GM21526 (cell line): Measurements from ENCODE around the gene PEAK3.

Source experiments
- ATAC-seq: cut with Tn5 transposase; IDR thresholded peaks from one replicate; pipeline ENCODE4 v1.9.1; 2021; ENCODE audit warnings: moderate library complexity; ENCODE audit not compliant: unreplicated experiment, low FRiP score

Gene PEAK3

GRCh38 chr19:2240881-2241760, 40.9 kb downstream of the PEAK3 start:
- no peak for ATAC-seq

GRCh38 chr19:2239771-2240770, 41.9 kb downstream of the PEAK3 start:
- no peak for ATAC-seq

DNA sequence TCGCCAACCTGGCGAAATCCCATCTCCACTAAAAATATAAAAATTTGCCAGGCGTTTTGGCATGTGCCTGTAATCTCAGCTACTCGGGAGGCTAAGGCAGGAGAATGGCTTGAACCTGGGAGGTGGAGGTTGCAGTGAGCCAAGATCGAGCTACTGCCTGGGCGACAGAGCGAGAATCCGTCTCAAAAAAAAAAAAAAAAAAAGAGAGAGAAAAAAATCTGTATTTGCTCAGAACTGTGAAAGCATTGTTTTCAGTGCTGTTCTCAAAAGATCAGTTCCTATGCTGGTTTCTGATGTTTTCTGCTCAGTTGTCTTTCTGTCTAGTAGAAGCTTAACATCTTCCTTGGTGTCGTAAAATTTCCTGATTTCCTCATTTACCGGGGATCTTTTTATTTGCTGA, 42.8 kb downstream of the PEAK3 start:
- ATAC-seq = no peak

GRCh38 chr19:2237869-2238153, 44.2 kb downstream of the PEAK3 start:
- no peak for ATAC-seq

DNA sequence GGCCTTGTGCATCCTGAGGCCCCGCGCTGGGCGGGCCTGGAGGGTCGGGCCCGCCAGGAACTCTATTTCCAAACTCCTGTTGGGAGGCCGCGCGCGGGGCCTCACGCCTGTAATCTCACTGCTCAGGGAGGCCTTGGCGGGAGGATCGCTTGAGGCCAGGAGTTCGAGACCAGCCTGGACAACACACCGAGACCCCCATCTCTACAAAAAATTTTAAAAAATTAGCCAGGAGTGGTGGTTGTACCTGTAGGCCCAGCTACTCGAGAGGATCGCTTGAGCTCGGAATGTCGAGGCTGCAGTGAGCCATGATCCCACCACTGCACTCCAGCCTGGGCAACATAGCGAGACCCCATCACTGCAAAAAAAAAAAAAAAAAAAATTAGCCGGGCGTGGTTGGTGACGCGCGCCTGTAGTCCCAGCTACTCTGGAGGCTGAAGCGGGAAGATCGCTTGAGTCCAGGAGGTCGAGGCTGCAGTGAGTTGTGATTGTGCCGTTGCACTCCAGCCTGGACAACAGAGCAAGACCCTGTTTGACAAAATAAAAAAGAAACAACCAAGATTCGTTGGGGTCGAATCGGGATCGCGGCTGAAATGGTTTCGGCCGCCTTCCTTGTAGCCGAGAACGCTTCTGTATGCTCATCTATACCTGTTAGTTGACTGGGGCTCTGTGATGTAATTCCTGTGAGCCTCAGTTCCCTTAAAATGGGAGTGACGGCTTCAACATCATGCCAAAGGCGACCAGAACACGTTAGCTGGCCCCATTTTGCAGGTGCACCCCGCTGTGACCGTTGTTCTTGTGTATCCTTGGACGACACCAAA, 44.7 kb downstream of the PEAK3 start:
- no peak for ATAC-seq

DNA sequence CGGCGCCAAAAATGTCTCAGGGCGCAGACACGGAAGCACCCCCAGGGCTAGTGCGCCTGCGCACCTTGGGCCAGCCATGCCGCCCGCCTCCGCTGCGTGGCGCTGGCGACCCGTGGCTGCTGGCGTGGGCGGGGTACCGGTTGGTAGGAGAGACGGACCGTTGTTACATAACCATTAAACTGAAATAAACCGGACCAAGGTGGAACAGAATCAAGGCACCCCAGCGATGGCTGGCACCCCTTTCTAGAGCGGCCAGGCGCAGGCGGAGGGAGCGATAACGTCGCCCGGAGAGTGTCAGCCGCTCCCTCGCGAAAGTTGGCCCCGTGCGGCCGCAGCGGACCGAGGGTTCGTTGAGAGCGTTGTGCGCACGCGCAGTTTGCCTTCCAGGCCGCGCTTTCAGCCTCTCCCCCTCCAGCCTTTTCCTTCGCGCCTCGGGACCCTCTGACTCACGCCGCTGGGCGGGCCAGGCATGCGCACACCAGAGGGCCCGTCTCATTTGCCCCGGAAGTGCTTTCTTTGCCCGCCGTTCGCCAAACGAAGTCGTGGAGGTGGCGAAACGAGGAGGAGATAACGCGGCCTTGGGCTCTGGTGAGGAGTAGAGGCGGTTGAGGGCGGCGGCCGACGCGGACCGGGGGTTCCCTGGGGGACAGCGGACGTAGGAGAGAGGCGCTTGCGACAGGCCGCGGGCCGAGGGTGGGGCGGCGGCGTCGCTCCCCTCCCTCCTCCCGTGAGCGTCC, 45.5 kb downstream of the PEAK3 start, which contains the start of the genes PLEKHJ1 and SF3A2:
TSS of gene PLEKHJ1 (minus strand) at position 16 of the 737 bp plus-strand sequence. CDS start 81 bp downstream, outside the sequence.
TSS of gene SF3A2 (plus strand) at position 511 of the 737 bp plus-strand sequence. CDS start 6,595 bp downstream, outside the sequence.
- peak; percentile 57 for ATAC-seq

DNA sequence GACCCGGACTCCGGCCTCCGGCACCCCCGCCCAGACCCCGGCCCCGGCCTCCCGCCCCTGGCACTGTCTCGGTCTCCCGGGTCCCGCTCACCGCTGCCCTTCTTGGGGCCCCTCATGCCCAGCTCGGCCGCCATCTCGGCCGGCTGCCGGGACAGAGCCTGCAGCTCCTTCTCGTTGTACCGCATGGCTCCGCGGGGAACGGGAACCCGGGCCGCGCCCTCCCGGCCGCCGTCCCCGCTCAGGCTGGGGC, 46.0 kb downstream of the PEAK3 start:
- no peak for ATAC-seq

DNA sequence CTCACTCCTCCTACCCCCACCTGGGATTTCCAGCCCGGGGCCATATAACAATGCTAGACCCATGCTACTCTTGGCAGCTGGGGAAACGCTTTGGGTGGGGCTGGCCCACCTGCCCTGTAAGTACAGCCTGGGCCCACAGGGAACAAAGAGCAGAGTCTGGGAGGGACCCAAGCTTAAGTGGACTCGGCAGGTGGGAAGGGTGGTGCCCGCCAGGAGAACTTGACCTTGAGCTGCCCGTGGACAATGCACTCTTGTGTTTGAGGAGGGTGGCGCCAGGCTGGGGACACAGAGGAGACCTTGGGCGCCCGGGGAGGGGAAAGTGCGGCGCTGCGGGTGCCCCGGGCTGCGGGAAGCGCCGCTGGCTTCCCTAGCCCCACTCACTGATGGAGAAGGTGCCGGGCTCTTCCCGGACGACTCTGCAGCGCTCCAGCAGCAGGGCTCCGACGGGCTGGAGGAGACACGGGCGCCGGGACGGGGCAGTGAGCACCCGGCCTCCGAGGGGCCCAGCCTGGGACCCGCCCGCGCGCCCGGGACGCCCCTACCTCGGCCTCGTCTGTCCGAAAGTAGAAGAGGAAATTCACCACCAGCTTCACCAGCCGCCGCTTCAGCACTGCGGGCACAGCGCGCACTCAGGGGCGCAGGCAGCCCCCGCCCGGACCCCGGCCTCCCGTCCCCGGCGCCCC, 46.5 kb downstream of the PEAK3 start:
- ATAC-seq = peak; percentile 2

GRCh38 chr19:2234996-2235380, 47.0 kb downstream of the PEAK3 start:
- no peak for ATAC-seq

GRCh38 chr19:2233601-2234280, 48.2 kb downstream of the PEAK3 start:
- no peak for ATAC-seq

- ATAC-seq = no peak
Measured at GRCh38 chr19:2232286-2233151, 49.5 kb downstream of the PEAK3 start.

GRCh38 chr19:2231621-2232221, 50.3 kb downstream of the PEAK3 start:
- ATAC-seq = no peak

DNA sequence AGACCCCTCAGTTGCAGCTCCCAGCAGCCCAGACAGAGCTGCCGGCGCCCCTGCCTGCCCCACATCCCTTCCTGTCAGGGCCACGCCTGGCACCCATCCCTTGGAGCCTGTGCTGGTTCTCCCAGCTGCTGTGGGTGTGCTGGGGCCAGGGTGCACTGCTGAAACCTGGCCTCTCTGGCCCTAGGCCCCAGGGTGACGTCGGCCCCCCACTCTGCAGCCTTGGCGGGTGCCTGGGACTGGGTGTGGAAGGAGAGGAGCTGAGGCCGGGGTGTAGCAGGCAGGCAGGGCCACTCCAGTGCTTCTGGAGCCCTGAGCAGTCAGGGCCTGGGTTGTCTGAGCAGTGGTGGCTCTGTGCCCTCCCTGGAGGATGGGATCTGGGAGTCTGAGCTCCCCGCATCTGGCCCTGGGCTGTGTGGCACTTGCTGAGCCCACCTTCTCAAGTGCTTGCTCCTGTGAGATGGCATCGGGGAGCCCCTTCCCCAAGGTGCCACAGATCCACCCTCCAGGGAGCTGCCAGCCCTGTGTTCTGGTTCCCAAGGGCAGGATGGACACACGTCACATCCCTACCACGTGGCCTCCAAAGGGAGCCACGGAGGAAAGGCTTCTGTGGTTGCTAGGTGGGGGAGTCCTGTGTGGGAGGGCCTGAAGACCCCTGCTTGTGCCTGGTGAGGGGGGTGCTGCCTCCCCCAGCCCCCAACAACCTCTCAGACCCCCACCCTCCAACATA, 51.0 kb downstream of the PEAK3 start:
- ATAC-seq = no peak

- no peak for ATAC-seq
Measured at GRCh38 chr19:2230033-2230531, 51.9 kb downstream of the PEAK3 start.

DNA sequence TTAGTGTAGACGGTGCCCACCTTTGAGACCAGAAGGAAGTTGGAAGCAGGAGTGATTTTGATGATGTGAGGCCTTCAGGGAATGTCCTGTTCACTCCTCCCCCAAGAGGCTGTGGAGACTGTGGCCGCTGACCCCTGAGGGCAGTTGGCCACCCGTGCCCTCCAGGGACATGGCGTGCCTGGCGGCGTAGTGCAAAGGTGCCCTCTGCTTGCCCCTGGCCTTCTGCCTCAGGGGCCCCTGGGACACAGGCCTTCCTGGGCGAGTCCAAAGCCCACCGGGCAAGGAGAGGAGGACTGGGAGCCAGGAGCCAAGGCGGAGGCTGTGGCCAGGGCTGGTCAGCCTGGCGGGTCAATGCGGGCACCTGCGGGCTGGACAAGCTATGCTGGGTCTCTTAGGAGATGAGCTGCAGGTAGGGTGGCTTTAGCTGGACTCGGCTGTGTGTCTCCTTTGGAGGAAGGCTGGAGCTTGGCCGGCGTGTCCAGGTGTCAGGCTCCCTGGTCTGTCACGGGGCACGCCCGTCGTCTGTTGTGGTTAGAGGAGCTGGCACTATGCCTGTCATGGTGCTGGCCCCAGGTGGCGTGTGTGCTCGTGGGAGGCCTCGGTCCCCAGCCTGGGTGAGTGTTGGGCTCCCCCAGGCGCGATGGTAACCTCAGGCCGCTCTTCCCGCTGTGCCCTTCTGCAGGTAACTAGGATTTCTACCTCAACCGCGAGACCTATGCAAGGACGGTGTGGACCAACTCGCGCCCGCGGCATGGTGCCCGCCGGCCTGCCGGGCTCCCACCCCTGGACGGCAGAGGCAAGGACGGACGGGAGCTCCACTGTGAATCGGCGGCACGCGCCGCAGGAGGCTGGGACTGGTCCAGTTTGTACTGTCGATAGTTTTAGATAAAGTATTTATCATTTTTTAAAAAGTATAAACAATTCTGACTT, 52.6 kb downstream of the PEAK3 start:
- ATAC-seq = no peak
